IPS-11a (cell line): ENCODE measurements around the gene NRP2.

Experiments used
- H3K4me3 ChIP-seq: one replicate; pipeline ENCODE4 v1.5.1; 2013; ENCODE audit warnings: low read depth, low read length, control low read depth

The NRP2 gene

DNA sequence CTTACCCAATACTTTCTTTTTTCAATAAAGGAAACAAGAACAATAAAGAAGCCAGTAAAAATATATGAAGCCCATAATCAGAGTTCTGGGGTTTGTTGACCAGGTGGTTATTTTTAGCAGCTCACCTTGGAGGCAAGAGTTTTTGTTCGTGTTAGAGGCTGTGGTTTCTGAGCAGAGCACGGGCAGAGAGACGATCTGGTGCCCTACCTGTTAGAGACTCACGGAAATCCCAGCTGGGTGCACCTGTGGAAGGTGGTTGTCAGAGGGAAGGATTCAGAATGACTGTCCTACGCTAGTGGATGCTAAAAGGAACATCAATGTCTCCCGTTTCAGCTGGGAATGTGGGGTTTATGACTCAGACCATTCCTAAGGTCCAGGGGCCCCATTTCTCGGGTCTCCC is 87.6 kb downstream of the NRP2 start:
- no peak overlapping the region for H3K4me3 ChIP-seq

DNA sequence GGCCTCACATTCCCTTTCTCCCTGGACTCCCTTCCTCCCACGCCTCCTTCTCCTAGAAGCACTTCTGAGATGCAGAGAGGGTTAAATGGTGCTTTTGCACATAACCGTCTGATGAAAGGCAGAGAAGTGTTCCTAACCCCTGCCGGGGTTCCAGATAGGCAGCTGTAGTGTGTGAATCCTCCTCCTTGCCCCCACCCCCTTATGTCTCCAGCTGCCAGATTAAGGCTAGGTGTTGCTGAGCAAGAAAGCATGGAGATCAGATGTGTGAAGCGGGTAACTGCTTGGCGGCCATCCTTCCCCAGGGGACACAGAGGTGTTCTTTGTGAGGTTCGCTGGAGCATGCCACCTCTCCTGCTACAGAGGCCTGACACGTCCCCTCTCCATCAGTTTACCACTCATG is 88.3 kb downstream of the NRP2 start:
- no peak overlapping the region for H3K4me3 ChIP-seq

DNA sequence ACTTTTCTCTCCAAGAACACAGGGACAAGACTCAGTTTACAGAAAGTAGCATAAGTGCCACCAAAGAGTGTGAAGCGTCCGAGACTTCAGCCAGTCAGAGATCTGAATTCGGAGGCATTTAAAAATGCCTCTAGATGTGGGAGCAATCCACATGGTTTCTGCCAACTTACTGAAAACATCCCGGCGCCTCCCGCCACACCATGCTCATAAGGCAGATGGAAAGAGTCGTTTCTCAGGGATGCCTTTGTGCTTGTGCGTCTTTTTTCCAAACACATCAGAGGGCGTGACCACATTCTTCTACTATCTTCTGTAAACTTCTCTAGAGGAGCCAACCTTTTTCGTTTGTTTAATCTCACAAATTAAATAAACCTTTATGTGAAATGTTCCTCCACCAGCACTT is 88.7 kb downstream of the NRP2 start:
- no peak overlapping the region for H3K4me3 ChIP-seq

- no peak overlapping the region for H3K4me3 ChIP-seq
Observed at GRCh38 chr2:205771666-205772065, 89.4 kb downstream of the NRP2 start.

DNA sequence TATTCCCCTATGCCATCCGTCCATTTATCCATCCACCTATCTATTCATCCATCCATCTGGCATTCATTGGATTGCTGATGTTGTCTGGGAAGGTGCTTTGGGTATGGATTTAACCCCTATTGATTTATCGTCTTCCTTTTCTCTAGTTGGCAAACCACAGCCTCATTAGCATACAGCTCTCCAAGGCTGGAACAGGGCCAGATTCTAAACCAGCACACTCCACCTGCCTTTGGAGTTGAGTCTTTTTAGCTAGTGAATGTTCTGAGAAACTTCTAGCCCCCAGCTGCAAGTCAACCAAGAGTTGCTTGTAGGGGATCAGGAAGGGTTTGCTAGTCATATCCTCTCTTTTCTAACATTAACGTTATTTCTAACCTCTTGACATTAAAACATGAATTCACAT is 90.7 kb downstream of the NRP2 start:
- H3K4me3 ChIP-seq: no peak overlapping the region

GRCh38 chr2:205773989-205774388 is 91.7 kb downstream of the NRP2 start:
- no peak overlapping the region for H3K4me3 ChIP-seq

- H3K4me3 ChIP-seq: no peak overlapping the region
Observed at GRCh38 chr2:205775097-205775877, 93.0 kb downstream of the NRP2 start.

DNA sequence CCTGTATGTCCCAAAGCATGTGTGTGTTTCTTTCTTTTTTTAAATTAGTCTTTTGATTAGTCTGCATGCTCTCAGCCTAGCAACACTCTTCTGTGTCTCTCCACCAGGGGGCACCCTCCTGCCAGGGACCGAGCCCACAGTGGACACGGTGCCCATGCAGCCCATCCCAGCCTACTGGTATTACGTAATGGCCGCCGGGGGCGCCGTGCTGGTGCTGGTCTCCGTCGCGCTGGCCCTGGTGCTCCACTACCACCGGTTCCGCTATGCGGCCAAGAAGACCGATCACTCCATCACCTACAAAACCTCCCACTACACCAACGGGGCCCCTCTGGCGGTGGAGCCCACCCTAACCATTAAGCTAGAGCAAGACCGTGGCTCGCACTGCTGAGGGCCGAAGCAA is 93.8 kb downstream of the NRP2 start:
- H3K4me3 ChIP-seq: no peak overlapping the region

- no peak overlapping the region for H3K4me3 ChIP-seq
Observed at GRCh38 chr2:205776720-205777119, 94.4 kb downstream of the NRP2 start.

GRCh38 chr2:205778356-205778755 is 96.1 kb downstream of the NRP2 start:
- no peak overlapping the region for H3K4me3 ChIP-seq

- no peak overlapping the region for H3K4me3 ChIP-seq
Observed at GRCh38 chr2:205780645-205781044, 98.3 kb downstream of the NRP2 start.

- H3K4me3 ChIP-seq: no peak overlapping the region
Observed at GRCh38 chr2:205781244-205781931, 99.1 kb downstream of the NRP2 start.

DNA sequence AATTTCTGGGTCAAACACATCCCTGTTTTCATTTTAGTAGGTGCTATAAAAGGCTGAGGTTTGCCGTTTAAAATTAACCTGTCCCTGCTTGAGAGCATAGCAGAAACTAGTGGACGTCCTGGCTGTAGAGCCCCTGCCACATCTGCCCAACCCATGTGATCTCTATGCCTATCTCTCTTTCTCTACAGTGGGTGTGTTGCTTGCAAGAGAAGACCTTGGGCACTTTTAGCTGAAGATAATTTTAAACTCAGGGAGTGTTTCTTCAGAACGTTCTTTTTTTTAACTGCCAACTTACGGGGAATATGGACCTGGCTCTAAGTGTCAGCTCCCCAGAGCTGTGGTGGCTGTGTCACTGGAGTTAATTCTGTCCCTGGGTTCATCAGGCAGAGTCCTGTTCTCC is 100.6 kb downstream of the NRP2 start:
- H3K4me3 ChIP-seq: no peak overlapping the region

DNA sequence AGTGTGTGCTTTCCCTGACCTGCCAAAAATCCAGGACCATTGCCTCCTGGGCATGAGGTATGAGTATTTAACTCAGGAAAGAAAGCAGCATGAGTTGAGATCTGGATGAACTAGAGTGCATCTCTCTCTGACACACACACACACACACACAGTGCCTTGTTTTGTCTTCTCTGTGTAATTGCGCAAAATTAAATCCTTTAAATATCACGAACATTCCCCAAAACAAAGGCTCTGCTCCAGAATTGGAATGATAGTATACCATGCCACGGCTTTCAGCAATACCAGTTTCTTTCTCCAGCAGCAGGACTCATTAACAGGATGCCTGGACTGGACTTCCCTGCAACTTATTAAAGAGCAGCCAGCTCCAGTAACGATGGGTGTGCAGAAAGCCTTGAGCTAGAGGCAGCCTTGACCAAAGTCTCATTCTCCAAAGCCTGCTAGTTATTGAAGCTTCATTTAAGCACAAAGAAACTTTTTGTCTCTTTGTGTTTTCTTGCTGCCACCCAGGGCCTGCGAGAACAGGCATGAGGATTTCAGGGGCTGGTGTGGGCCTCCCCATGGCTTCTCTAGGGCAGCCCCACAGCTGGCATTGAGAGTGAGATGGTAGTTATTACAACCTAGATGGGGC is 101.7 kb downstream of the NRP2 start:
- H3K4me3 ChIP-seq: no peak overlapping the region

DNA sequence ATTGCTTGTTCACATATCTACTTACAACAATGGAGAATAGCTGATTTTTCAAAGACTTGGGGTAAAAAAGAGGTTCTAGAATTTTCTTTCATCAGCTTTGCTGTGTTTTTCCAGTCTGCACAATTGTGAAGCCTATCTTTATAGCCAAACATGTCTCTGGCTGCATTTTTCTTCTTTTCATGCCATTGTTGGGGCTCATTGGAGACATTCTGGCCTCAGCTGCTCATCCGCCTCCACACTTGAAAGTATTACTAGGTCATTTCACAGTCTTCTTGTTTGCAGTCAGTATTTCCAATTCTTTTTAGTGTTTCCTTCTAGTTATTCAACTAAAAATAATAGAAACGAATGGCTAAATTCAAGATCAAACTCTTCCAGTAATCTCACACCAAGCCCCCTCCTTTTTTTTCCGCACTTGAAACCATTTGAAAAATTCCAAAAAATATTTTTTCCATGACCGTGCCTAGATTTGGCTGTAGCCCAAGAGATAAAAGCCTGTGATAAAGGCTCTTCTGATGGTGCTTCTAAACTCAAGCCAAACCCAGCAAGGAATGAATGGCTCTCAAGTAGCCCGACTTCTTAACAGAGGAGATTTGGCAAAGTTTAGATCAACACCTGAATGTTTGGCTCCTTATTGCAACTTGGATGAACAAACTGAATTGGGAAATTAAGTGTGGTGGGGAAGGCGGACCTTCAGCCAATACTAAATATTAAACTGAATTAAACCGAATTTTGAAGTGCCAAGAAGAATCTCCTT is 103.4 kb downstream of the NRP2 start:
- H3K4me3 ChIP-seq: no peak overlapping the region

DNA sequence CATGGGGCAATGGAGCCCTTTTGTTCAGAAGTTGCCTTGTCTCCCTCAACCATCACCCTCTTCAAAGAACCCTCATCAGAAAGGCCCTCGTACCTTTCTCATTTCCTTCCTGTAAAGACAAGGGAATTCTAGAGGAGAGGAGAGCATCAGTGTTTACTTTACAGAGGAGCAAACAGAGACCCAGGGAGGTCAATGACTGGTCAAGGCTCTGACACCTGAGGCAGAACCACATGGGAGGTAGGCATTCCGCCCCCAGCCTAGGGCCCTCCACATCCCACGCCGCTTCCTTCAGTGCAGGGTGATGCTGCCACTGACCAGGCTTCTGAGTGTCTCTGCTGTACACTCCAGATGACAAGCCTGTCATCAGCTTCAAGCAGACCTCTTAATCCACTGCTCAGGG is 104.7 kb downstream of the NRP2 start:
- no peak overlapping the region for H3K4me3 ChIP-seq

GRCh38 chr2:205787761-205788160 is 105.5 kb downstream of the NRP2 start:
- H3K4me3 ChIP-seq: no peak overlapping the region

DNA sequence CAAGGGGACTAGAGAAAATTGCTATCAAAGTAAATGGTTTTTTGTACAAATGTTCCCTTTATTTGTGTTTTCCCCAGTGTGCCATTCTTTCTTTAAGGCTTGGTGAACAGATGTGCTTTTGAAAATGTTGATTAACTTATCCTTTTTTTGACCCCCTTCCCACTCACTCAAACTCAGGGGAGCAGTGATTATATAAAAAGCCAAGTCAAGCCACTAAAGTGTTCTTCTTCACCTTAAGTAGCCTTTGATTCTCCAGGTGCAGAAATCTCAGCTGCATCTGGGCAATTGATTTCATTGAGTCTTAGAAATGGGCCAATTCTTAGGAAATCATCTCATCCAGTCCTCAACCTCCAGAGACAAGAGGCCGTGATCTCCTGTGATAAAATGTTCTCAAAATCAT is 107.6 kb downstream of the NRP2 start:
- H3K4me3 ChIP-seq: no peak overlapping the region

GRCh38 chr2:205792908-205793307 is 110.6 kb downstream of the NRP2 start:
- no peak overlapping the region for H3K4me3 ChIP-seq

DNA sequence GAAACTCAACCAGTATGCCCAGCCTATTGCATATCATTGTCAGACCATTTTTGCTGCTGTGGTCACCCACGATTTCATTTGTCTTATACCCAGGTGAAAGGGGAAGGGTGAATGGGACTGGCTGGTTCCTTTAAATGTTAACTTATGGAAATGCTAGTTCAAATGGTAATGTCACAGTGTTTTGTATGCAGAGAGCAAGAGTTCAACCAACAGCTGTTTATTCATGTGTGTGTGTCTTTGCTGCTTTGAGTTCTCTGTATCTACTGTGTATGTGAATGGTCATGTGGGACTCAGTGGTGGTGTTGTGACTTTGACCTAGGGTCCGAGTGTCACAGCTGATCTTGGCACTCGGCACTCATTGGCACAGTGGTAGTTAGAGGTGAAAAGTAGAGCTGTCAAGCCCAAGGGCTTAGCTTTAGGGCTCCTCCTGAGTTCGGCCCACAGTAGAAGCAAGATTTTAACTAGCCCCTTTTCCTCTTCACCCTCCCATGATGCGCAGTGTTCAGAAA is 114.6 kb downstream of the NRP2 start:
- no peak overlapping the region for H3K4me3 ChIP-seq

- H3K4me3 ChIP-seq: no peak overlapping the region
Observed at GRCh38 chr2:205797866-205798265, 115.6 kb downstream of the NRP2 start.
